CD4-positive, alpha-beta T cell treated with Interleukin-6 at 100 ng/mL for 8 hours (primary cell): Measurements from ENCODE around the gene CSMD2.

Experiments
- DNase-seq: peaks from one replicate; pipeline ENCODE4 v3.0.0-alpha.2; 2020; ENCODE audit warnings: mixed read lengths, low spot score

The CSMD2 gene

DNA sequence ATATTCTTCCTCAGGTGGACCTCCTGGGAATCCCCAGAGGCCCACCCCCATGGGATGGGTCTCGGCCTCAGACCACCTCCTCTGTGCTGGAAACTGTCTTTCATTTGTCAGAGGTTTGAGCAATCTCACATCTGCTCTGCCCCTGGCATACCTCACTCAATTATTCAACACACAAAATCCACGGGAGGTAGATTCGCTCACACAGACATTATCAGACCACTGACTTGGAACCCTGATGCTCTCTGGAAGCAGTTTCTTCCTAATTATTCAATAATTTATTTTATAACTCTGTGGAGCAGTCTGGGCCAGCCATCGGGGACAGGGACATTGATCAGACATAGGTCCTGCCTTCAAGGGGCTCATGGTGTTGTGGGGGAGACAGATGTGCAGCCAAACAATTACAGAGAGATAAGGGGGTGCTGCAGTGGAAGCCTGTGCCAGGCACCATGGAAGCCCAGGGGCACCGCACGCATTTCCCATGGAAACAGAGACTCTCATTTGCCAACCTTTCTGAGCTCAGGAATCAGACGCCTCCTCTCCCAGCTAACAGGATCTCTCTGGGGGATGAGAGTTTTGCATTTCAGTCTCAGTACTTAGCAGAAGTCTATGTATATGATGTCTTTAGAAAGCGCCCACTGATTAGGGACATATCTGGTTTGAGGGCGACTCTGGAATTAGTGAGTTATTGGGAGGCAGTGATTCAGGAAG lies 204.7 kb downstream of the CSMD2 start:
- DNase-seq = no peak

DNA sequence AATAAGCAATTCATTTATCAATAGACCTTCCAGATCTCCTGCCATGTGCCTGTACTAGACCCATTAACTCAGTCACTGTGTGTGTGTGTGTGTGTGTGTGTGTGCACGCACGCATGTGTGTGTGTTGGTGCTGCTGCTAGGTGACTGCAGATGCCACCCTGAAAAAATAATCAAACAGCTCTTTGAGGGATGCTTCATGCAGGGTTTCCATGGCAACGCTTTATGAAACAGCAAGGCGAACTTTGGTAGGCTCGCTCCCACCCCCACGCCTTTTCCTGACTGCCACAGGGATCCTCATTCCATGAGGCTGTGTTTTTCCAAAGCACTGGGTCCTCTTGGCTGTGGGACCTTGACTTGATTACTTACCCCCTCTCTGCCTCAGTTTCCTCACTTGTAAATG lies 207.2 kb downstream of the CSMD2 start:
- DNase-seq = no peak

DNA sequence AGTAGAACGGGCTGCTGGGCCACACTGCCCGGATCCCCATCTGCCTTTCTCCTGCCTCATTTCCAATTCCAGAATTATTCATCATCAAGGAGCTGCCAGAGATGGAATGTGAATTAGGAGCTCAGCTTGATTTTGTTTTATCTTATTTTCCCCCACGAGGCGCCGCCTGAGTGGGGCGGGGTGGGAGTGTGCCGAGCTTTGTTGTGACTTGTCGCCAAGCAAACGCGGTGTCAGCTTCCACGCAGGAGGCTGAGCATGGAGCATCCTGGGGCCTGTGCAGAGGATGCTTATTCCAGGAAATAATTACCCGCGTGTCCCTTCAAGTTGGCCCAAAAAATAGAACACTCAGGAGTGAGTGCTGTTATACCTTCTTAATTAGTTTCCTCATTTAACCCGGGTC lies 209.9 kb downstream of the CSMD2 start:
- DNase-seq = no peak

DNA sequence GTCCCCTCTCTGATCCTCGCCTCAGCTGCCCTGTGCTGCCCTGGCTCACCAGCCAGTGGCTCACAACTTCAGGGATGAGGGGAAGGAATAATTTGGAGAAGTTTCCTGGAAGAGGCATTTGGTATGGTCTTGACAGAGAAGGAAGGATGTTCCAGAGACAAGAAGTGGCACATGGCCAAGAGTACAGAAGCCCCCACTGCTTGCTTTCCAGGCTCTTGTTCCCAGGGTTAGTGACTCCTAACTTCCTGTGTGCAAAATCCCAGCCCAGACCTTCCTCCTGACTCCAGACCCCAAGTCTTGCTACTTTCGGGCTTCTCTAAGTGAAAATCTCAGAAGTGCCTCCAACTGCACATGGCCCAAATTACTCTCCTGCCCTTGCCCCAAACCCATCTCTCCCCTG lies 215.5 kb downstream of the CSMD2 start:
- no peak for DNase-seq

DNA sequence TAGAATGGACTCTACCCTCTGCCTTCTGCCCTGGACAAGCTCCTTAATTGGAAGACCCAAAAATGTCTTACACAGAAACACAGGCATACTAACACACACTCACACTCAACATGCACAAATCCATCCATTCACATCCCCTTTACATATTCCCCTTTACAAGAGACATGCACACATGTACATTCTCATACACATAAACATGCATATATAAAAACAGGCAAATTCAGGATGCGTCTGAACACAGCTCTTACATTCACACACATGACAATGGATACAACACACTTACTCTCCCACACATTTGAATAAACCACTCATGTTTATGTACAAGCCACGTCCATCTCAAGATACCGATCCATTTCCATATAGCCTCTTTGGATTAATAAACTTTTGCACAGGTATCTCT lies 216.7 kb downstream of the CSMD2 start:
- no peak for DNase-seq

DNA sequence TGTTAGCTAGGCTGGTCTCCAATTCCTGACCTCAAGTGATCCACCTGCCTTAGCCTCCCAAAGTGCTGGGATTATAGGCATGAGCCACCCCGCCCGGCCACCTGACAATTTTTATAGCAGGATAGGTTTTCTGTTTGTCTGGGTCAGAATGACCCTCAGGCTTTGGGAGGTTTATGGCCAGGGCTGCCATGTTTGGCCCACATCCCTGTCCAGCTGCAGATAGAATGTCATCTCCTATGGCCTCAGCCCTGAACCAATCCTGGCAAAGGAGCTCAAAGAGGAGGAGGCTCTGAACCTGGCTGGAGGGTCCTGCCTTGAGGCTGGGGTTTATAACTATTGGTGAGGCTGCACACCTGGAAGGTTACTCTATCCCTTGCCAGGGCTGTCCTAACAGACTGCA lies 218.2 kb downstream of the CSMD2 start:
- no peak for DNase-seq

DNA sequence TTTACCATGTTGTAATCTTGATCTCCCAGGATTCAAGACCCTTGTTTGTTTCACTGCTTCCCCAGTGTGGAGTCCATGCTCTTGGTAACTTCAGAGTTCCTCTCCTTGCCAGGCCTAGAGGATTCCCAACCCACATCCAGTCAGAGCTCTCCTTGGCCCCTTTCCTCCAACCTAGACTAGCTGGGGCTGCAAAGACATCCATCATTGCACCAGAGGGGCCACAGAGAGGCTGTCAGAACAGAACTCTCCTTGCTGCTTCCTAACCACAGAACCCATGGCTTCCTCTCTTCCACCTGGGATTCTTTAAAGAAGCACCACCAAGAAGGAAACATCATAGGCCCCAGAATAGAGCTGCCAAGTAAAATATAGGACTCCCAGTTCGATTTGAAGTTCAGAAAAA lies 220.2 kb downstream of the CSMD2 start:
- DNase-seq = no peak

DNA sequence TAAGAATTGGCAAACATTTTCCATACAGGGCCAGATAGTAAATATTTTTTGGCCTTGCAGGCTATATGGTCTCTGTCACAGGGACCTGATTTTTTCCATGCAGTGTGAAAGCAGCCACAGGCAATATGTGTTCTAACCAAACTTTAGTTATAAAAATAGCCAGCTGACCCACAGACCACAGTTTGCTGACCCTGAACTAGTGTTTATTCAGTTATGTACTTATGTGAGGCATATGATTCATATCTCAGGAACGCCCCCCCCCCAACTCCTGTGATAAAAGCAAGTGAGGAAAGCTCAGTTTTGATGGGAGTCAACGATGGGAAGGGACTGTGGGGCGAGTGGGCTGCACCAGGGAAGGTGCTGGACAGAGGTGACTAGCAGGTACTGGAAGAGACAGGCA lies 221.1 kb downstream of the CSMD2 start:
- no peak for DNase-seq

DNA sequence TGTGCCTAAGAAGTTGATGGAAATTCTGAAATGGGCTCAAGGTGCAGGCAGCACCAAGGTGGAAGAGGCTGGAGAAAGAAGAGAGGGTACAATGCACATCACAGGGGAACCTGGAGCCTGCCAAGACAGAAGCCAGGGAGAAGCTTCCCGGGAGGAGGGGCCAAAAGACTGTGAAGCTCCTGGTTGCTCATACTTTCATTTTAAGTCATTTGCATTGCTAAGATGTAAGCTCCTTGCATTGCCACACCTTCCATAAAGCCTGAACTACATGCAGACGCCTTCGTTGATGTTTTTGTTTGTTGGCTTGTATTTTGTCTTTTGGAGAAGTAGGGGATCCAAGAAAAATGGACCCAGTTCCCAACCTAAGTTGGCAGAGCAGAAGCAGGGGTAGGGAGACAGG lies 232.2 kb downstream of the CSMD2 start:
- DNase-seq = no peak

DNA sequence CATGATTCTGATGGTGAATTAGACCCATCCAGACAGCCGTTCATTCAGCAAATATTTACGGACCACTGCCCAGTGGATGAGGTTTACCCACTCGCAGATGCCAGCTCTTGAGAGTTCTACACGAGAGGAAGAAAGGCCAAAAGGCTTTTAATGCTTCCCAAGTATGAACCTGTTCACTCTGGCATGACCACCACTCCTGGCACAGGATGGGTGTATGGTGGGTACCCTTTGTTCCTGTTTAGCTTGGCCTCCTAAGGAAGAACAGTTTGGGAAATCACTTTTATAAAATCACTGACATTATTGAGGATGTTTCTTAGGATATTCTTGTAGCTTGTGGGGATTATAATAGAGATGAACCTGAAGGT lies 233.9 kb downstream of the CSMD2 start:
- no peak for DNase-seq

DNA sequence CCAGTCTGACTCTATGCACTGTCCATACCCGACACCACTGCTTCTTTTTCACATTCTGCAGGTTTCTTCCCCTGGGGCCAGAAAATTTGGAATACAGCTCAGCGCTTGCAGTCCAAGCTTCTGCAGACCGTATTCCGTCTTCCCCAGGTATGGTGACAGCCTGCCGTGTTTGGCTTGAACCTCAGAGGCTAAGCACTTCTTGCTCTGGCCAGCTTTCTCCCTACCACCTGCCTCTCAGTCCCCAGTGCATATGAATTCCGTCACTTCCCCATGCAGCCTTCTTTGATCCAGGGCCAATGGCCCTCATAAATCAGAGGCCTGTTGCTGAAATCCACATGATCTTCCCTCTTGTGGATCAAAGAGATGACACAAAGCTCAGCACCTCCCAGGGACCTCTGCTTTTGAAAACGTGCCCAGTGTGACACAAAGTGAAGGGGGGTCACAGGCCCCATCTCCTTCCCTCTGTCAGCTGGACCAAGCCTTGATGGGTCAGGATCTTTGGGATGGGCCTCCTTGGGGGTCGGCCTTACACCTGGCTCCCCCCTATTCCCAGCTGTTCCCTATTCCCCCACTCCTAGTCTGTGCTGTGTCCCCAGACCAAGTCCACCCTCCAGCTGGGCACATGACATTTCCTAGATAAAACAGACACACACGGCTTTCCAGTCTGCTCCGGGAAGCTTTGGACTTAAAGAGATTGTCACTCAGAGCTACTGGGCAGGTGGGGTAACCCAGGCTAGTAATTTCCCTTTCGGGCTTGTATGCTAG lies 234.5 kb downstream of the CSMD2 start:
- no peak for DNase-seq

DNA sequence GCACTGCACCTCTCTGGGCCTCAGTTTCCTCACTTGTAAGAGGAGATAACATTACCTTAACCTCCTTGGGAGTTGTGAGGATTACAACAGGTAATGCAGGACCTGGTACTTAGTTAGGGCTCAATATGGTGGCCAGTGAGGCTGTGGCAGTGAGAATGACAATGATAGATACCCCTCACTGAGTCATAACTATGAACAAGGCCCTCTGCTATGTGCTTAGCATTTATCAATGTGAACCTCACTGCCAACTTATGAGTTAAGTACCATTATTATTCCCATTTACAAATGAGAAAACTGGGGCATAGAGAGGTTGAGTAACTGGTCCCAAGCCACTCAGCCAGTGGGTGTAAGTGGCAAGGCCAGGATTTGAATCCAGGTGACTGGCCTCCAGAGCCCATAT lies 236.8 kb downstream of the CSMD2 start:
- no peak for DNase-seq

DNA sequence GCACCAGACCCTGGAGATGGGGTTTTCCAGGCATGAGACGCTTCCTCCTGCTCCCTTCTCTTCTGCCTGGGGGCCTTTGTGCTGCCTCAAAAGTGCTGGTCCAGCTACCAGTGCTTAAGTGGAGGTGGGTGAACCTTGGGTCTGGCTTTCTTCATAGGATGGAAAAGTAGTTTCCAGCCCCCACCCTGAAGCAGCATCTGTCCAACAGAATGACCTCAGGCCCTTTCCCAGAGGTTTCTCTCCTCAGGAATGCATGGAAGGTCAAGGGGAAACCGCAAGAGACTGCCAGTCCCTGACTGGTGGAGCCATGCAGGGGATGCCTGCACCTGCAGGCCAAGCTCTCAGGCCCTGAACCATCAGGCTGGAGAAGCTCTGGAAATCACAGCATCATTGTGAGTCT lies 237.3 kb downstream of the CSMD2 start:
- DNase-seq = no peak

DNA sequence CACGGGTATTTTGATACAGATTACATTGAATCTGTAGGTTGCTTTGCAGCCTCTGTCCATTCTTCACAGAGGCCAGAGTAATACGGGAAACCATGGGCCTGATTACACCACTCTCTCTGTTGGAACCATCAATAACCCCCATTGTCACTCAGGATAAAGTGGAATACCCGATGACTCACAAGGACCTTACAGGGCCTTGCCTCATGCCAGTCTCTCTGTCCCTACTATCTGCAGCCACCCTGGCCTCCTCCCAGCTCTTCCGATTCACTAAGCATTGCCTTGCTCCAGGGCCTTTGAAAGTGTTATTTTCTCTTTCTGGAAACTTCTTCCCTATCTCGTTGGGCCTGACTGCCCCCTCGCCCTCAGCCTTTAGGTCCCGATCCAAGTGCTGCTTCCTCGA lies 239.4 kb downstream of the CSMD2 start:
- DNase-seq = no peak

DNA sequence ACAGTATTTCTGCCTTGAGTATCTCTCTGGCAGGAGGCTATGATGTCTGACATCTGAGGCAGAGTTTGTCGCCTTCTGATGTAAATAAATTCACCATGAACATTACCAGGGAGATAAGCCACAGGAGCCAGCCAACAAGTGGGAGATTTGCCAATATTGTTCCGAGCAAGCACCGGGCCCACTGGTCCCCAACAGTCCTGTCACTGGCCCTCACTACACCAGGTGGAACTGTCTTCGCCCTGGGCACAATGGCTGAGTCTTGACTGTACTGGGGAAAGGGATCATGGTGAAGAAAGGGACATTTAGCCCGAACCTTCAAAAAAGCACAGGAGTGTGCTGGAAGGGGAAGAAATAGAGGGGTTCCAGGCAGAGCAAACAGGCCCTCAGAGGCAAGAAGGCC lies 243.7 kb downstream of the CSMD2 start:
- no peak for DNase-seq

DNA sequence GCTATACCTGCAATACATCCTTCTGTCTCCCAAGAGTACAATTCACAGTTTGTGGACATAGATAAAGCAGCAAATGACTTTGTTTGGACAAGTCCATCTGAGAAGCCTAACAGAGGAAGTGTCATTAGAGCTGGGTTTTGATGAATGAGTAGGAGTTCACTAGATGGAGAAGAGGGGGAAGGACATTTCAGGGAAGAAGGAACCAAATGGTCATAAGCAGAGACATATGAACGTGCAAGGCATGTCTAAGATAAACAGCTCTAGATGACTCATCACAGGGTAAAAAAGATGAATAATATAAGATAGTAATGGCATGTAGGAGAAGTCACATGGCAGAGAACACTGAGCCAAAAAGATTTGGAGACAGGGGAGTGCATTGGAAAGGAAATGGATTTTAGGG lies 246.7 kb downstream of the CSMD2 start:
- DNase-seq = no peak

DNA sequence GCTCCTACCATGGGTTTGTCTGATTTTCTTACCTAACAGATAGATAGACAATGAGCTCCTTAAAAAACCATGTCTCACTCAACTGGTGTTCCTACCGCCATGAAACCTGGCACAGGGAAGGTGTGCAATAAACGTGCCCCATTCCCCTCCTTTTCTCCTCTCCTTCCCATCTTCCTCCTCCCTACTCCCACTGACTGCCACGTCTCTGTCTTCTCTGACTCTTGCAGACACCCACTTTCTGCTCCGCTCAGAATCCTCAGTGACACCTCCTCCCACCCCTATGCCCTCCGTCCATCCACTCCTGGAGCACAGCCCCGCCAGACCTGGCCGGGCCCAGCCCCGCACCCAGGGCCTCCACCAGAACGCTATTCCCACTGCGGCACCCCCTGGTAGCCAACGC lies 248.2 kb downstream of the CSMD2 start:
- no peak for DNase-seq

DNA sequence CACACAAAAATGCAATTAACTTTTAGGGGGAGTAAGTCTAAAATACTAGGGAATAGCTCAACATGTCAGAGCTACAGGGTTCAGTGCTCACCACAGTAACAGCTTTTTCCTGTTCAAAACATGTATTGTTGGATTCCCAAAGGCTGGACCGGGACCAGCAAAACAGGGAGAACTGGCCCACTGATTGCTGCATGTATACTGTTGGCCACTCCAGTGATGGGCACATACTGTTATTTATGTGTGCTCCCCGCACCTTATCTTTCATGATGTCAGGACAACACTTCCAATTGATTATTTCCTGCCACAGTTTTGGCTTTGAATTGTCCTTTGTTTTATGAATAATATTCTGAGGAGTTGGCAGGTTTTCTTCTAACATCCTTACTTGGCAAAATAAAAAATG lies 250.5 kb downstream of the CSMD2 start:
- DNase-seq = no peak

DNA sequence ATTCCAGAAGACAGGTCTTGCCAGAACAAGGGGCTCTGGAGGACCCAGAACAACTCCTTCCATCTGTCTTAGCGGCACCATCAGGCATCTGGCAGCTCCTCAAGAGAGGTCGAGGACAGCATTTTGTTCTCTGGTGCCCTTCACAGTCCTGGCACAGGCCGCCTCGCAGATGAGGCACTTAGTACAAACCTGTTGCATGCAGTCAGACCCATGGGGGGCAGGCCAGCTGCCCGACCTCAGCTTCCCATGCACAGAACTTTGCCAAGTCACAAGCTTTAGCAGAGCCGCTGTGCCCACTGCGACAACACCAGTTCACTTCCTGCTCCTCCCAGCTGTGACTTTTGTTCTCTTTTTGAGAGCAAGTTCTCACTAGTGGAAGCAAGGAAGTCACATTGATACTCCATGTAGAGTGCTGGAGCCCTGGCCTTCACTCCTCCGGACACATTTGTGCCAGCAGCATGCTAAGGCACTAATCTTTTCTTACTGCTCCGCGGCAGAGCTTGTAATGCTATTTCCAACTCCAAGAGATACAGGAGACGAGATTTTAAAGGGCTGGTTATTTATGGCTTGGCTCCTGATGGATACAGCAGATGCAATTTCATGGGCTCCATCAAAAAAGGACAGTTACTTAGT lies 256.6 kb downstream of the CSMD2 start:
- no peak for DNase-seq

DNA sequence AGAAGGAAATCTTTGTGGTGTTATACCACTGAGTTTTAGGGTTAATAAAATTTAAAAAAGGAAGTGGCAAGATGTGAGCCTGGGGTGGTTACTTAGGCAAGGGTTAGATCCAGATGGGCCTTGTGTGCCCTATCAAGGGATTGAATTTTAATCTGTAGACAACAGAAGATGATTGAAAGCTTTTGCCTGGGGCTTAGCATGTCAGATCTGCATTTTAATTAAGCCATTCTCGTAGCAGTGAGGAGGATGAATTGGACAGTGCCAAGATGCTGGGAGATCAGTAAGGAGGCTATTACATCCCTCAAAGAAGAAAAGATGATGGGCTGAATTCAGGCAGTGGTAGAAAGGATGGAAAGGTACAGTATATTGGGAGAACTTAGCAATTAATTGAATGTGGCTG lies 258.9 kb downstream of the CSMD2 start:
- DNase-seq = no peak

DNA sequence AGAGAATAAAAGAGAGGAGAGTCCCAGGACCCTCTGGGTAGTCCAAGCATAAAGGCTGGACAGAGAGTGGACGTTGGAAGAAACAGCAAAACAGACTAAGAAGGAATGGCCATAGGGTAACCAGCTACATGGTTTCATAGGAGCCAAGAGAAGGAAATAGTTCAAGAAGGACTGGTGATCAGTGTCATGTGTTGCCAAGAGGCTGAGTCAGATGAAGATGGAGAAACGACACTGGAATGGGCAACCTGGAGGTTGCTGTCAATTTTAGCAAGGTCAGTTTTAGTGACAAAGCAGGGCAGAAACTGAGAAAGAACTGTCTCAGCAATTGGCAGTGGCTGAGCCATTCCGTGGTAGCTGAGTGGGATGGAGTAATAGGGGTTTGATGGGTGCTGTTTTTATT lies 259.8 kb downstream of the CSMD2 start:
- no peak for DNase-seq

DNA sequence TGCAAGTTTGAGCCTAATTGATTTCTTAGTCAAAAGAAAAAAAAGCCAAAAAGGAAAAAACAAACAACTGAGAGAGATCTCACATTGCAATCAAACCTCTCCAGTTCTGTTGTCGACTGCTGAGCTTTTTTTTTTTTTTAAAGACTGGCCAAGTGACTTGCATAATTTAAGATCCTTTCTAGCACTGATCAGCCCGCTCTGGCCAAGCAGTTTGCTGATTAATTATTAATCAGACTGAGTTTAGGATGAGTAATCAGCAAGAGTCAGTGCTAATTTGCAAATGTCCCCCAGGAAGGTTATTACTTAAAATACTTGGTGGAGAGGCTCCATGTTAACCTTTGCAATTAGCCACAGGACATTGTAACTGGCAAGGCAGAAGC lies 261.8 kb downstream of the CSMD2 start:
- no peak for DNase-seq

DNA sequence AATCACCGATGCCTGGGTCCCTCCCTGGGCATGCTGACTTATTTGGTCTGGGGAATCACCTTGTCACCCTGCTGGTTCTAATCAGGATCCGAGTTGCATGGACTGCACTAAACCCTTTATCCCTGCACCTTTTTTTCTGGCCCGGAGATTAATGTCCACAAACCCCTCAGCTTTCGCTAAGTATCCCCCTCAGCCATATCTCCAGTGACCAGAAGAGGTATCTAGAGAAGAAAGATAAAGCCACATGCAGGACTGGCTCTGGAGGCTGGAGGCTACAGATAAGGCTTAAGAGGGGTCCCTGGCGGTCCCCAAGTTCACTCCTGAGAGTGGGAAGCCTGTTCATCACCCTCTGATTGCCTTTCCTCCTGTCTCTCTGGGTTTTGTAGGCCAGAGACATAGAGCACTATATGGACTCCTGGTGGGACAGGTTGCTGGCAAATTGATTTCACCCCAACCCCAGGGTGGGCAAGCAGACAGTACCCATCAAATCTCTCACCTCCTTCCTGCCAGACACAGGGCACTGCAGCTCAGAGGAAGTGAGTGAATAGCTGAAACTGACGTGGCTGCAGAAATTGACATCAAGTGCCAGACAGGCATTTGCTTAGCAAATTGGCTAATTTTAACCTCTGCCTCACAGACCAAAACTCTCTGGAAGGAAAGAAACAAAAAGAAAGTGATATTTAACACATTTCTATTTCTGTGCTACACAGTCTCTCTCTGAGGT lies 262.4 kb downstream of the CSMD2 start:
- DNase-seq = no peak
